OCI-LY7 (cell line): ENCODE results near the gene HUS1B. TPM values are rescaled to one million over a fixed set of nuclear protein-coding genes. Genes with fewer than 3 reads are reported as not detected.

Source experiments
- BruUV-seq: library from RNA; stranded (reverse); fragments of 400-500 nt; replicated peaks from 2 replicates; lab custom pipeline; 2021; lab: Mats Ljungman, UMichigan
- CTCF ChIA-PET: fragments of 300-600 bp; sonication (Branson Sonifier 250); formaldehyde crosslinking; loops from one replicate; lab custom pipeline; 2022; ENCODE audit warnings: antibody characterized with exemption; ENCODE audit not compliant: unreplicated experiment; lab: Charles Lee
- POLR2A ChIA-PET: fragments of 300-600 bp; sonication (Branson Sonifier 250); formaldehyde crosslinking; loops from one replicate; lab custom pipeline; 2022; ENCODE audit warnings: antibody characterized with exemption; lab: Charles Lee
- DNase-seq: peaks from one replicate; pipeline ENCODE4 v3.0.0-alpha.2; 2015; ENCODE audit warnings: low spot score
- H2AFZ ChIP-seq: fragments of 200-600 bp; sonication (generic), shearing (Covaris generic); 2 replicates; pipeline ENCODE4 v1.6.1; 2014; ENCODE audit warnings: mild to moderate bottlenecking, antibody characterized with exemption, low read length, moderate library complexity
- H3K27ac ChIP-seq: fragments of 200-600 bp; sonication (generic); 2 replicates; pipeline ENCODE4 v1.5.1; 2014; ENCODE audit warnings: mixed run types, low read depth, mild to moderate bottlenecking, moderate library complexity, low read length, inconsistent platforms; ENCODE audit not compliant: poor library complexity, severe bottlenecking
- H3K36me3 ChIP-seq: fragments of 200-600 bp; sonication (generic); 2 replicates; pipeline ENCODE4 v1.6.1; 2014; ENCODE audit warnings: mild to moderate bottlenecking, antibody characterized with exemption, low read length, moderate library complexity, mixed read lengths; ENCODE audit not compliant: insufficient read depth
- H3K4me1 ChIP-seq: fragments of 200-600 bp; sonication (generic); 2 replicates; pipeline ENCODE4 v1.5.1; 2014; ENCODE audit warnings: mild to moderate bottlenecking, low read length; ENCODE audit not compliant: insufficient read depth, poor library complexity, severe bottlenecking
- H3K4me2 ChIP-seq: fragments of 200-600 bp; sonication (generic); 2 replicates; pipeline ENCODE4 v1.6.1; 2014; ENCODE audit warnings: mild to moderate bottlenecking, low read length
- H3K4me3 ChIP-seq: fragments of 200-600 bp; sonication (generic); 2 replicates; pipeline ENCODE4 v1.5.1; 2014; ENCODE audit warnings: mild to moderate bottlenecking, low read depth, low read length; ENCODE audit not compliant: poor library complexity, severe bottlenecking
- H3K79me2 ChIP-seq: fragments of 200-600 bp; sonication (generic); 2 replicates; pipeline ENCODE4 v1.6.1; 2016; ENCODE audit warnings: low read depth, mild to moderate bottlenecking, low read length, moderate library complexity, mixed read lengths; ENCODE audit not compliant: insufficient read depth
- H3K9me2 ChIP-seq: fragments of 200-600 bp; sonication (generic); 2 replicates; pipeline ENCODE4 v1.6.1; 2016; ENCODE audit warnings: mild to moderate bottlenecking, low read length, mixed read lengths; ENCODE audit not compliant: insufficient read depth
- H3K9me3 ChIP-seq: fragments of 200-600 bp; sonication (generic); 2 replicates; pipeline ENCODE4 v1.6.1; 2014; ENCODE audit warnings: mild to moderate bottlenecking, mixed run types, low read length, mixed read lengths
- H4K20me1 ChIP-seq: fragments of 200-600 bp; sonication (generic); 2 replicates; pipeline ENCODE4 v1.6.1; 2014; ENCODE audit warnings: mild to moderate bottlenecking, antibody characterized with exemption, low read length, moderate library complexity, mixed read lengths; ENCODE audit not compliant: insufficient read depth
- EZH2phosphoT487 ChIP-seq: fragments of 200-600 bp; sonication (generic); IDR thresholded peaks from 2 replicates; pipeline ENCODE4 v1.6.1; 2018; ENCODE audit warnings: low read depth, borderline replicate concordance, mild to moderate bottlenecking, mixed run types, antibody characterized with exemption, low read length, moderate library complexity, mixed read lengths
- intact Hi-C: fragments of 100-400 bp; cut with micrococcal nuclease; formaldehyde crosslinking; loops from one replicate; pipeline ENCODE4 v1.10.0; 2022; ENCODE audit not compliant: unreplicated experiment
- total RNA-seq, 2 experiments: library from RNA; depleted of rRNA in 1 of 2; stranded (reverse); fragments of >200 nt in 1 of 2; shearing (Covaris generic) in 1 of 2; gene quantifications; 2 replicates each; pipeline ENCODE4 v1.2.3, GENCODE V29; 2014 to 2022
- TF ChIP-seq, protein P1 (sequence below): fragments of 200-600 bp; sonication (generic); conservative IDR thresholded peaks from 2 replicates; pipeline ENCODE4 v1.5.1; 2014; ENCODE audit warnings: mild to moderate bottlenecking, antibody characterized with exemption, low read length, moderate library complexity, mixed read lengths

HUS1B gene
- total RNA-seq, 2 experiments from 2014 or later = 1.6 to 3.8 TPM

- ChIA-PET POLR2A (no interaction called here), CTCF (no interaction called here)
- Histone ChIP-seq H4K20me1 (no peaks in the 10 kb centered on the region), H3K79me2 (no peaks in the 10 kb centered on the region), H3K4me2 (no peak overlapping the region), H3K4me3 (no peak overlapping the region), H3K4me1 (no peaks in the 10 kb centered on the region), H2AFZ (no peak overlapping the region), H3K9me3 (no peaks in the 10 kb centered on the region), H3K27ac (no peak overlapping the region), H3K9me2 (no peaks in the 10 kb centered on the region), H3K36me3 (no peaks in the 10 kb centered on the region)
- BruUV-seq = no TSS peak
- TF ChIP-seq, protein P1, sequence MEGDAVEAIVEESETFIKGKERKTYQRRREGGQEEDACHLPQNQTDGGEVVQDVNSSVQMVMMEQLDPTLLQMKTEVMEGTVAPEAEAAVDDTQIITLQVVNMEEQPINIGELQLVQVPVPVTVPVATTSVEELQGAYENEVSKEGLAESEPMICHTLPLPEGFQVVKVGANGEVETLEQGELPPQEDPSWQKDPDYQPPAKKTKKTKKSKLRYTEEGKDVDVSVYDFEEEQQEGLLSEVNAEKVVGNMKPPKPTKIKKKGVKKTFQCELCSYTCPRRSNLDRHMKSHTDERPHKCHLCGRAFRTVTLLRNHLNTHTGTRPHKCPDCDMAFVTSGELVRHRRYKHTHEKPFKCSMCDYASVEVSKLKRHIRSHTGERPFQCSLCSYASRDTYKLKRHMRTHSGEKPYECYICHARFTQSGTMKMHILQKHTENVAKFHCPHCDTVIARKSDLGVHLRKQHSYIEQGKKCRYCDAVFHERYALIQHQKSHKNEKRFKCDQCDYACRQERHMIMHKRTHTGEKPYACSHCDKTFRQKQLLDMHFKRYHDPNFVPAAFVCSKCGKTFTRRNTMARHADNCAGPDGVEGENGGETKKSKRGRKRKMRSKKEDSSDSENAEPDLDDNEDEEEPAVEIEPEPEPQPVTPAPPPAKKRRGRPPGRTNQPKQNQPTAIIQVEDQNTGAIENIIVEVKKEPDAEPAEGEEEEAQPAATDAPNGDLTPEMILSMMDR = no peak
- no peak for TF ChIP-seq EZH2phosphoT487
- intact Hi-C loops = no loop called here
- DNase-seq = no peak
Observed at GRCh38 chr6:609905-610304, 47.0 kb downstream of the HUS1B start.

- H3K4me2 ChIP-seq = no peak overlapping the region
- H3K36me3 ChIP-seq = no peaks in the 10 kb centered on the region
- no peaks in the 10 kb centered on the region for H3K9me3 ChIP-seq
Observed at GRCh38 chr6:606829-607379, 50.0 kb downstream of the HUS1B start.

More at GRCh38 chr6:606829-607379, 50.0 kb downstream of the HUS1B start:
- POLR2A ChIA-PET = no interaction called here
- CTCF ChIA-PET = no interaction called here
- no peak for DNase-seq
- Histone ChIP-seq H3K4me3 (no peak overlapping the region), H4K20me1 (no peaks in the 10 kb centered on the region), H2AFZ (no peak overlapping the region), H3K79me2 (no peaks in the 10 kb centered on the region), H3K9me2 (no peaks in the 10 kb centered on the region), H3K27ac (no peak overlapping the region), H3K4me1 (no peaks in the 10 kb centered on the region)
- TF ChIP-seq, protein P1 = no peak
- no peak for TF ChIP-seq EZH2phosphoT487
- no TSS peak for BruUV-seq
- intact Hi-C loops = no loop called here

Other genes starting within 250 kb of the HUS1B start
- gene EXOC2, start 36.0 kb upstream of the HUS1B start, total RNA-seq (2014; rRNA removed; shearing (Covaris generic)) = 16.5 and 22.5 TPM in 2 replicates
- gene EXOC2, start 36.0 kb upstream of the HUS1B start, total RNA-seq (2022) = 24.8 and 26.4 TPM in 2 replicates